GM18951 (cell line): Measurements from ENCODE around the gene ITCH.

Experiments used
- POLR2A ChIP-seq: IDR thresholded peaks from 4 replicates; pipeline ENCODE4 v1.6.1; 2011; ENCODE audit warnings: mild to moderate bottlenecking; ENCODE audit not compliant: insufficient read length, insufficient read depth; ENCODE audit errors: extremely low read depth
- in situ Hi-C: fragments of 300-500 bp; cut with MboI; formaldehyde crosslinking; loops from one replicate; pipeline ENCODE4 v1.12.0; 2022; ENCODE audit warnings: low sequenced_read_pairs, mixed read lengths, inconsistent platforms; ENCODE audit not compliant: unreplicated experiment

ITCH gene

DNA sequence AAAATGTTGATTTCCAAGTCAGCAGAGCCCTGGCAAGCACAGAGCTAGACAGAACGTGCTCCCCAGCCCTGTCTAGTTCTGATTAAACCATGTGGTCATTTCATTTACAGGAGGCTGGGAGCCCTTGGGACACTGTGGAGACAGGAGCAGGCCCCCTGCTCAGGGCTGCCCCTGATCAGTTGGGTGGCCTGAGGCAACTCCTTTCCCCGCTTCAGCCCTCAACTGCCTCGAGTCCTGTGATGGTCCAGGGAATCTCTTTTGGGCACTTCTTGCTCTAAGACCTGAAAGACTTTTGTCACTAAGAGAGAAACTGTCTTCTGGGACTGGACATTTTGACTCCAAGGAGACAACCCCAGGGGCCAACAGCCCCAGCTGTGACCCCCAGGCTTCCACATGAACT, 166.7 kb downstream of the ITCH start:
- in situ Hi-C loops = loop anchor here (10.0 kb wide), 1 partner anchor 175 kb away; the partner anchor contains the start of gene TP53INP2
- TF ChIP-seq POLR2A = no peak

DNA sequence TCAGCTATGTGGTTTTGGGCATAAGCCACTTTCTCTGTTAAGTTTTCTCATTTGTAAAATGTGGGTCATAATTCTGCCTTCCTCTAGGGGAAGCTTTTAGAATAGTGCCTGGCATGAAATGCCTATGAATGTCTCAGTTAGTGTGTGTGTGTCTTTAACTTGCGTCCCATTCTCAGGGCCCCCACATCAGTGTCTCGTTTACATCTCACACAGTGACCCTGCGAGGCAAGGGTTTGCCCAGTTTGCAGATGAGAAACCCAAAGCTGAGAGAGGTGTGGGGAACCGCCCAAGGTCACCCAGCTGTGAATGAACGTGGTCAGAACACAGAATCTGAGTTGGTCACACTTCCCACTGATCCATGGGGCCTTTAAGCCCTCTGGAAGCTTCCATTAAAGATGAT, 167.3 kb downstream of the ITCH start:
- no peak for TF ChIP-seq POLR2A
- in situ Hi-C loops = loop anchor here (10.0 kb wide), 1 partner anchor 174 kb away; the partner anchor contains the start of gene TP53INP2

DNA sequence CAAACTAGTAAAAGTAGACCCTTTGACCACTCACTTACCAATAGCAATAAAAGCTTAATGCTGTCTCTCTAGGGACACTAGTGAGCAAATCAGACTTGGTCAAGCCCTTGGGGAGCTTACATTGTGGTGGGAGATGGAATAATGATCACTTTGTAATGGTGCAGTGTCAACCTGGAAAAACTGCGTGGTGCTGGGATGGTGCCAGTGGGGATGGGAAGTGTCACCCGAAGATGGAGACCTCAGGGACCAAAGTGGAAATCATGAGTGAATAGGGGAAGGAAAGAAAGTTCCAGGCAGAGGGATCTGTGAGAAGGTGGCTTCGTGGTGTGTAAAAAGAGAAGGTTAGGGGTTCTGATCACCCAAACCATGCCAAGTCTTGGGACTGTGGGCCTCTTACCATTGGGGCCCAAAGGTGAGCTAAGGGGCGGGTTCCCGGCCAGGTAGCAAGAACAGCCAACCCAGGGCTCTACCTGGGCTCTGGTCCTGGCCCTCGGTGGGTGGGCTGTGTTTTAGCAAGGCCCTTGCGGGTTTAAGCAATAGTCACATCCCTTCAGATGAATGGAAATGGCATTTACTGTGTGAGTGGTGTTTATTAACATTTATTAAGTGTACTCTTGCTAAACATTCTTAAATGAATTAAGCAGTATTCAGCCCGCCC, 168.7 kb downstream of the ITCH start:
- no peak for TF ChIP-seq POLR2A
- in situ Hi-C loops = loop anchor here (10.0 kb wide), 1 partner anchor 173 kb away; the partner anchor contains the start of gene TP53INP2

DNA sequence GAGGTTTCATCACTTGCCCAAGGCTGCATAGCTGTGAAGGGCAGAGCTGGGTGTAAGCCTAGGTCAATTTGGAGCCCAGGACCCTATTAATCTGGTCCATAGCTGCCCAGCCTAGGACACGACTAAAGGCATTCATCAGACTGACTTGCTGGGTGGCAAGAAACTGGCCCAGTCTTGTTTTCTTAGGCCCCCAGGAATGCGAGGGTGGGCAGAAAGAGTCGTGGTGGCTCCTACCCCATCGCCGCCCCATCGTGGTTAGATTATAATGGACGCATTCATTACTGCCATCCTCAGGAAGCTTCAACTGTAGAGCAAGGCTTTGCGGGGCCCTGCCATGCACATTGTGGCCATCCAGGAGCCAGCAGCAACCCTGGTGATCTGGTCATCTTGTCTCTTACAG, 169.2 kb downstream of the ITCH start:
- no peak for TF ChIP-seq POLR2A
- in situ Hi-C loops = loop anchor here (10.0 kb wide), 1 partner anchor 172 kb away; the partner anchor contains the start of gene TP53INP2

GRCh38 chr20:34532756-34533155, 169.7 kb downstream of the ITCH start:
- in situ Hi-C loops = loop anchor here (10.0 kb wide), 1 partner anchor 172 kb away; the partner anchor contains the start of gene TP53INP2
- TF ChIP-seq POLR2A = no peak

- in situ Hi-C loops = loop anchor here (10.0 kb wide), 1 partner anchor 170 kb away; the partner anchor contains the start of gene TP53INP2
- no peak for TF ChIP-seq POLR2A
Measured at GRCh38 chr20:34534391-34535165, 171.5 kb downstream of the ITCH start.

DNA sequence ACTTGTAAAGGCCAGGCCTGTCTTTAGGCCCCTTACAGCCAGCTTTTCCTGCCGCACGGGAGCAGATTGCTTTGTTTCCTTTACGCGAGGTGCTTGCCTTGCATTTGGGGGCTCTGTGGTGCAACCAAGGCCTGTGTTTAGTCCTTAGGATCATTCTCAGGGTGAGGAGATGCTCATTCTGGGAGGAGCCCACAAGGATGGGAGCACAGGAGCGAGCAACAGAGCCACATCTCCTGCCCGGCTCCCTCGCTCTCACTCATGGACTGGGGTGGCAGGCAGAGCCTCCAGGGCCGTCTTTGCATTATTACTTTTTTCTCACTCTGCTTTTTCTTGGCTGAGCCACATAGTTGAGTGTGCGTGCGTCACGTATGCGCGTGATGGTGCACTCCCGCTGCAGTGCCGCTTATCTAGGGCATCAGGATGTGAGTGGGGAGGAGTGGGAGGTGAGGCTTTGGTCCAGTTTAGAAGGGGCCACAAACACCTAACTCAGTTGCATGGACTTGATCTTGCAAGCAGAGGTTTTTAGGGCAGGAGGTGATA, 172.3 kb downstream of the ITCH start:
- in situ Hi-C loops = loop anchor here (10.0 kb wide), 1 partner anchor 169 kb away; the partner anchor contains the start of gene TP53INP2
- TF ChIP-seq POLR2A = no peak

DNA sequence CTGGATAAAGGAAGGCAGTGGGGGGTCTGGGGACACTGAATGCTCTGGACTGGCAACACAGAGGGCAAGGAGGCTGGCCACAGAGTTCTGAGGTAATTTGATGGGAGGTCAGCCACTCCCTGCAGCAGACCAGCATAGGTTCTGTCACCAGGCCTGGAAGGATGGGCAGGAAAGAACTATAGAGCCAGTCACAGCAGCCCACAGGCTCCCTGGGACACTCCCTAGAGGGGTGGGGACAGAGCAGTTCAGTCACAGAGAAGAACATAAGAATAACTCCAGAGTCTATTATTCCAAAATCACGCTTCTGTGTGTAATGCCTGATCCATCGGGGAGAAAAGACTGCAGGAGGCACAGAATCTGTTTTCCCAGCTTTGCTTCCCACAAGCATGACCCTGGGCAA, 172.8 kb downstream of the ITCH start:
- no peak for TF ChIP-seq POLR2A
- in situ Hi-C loops = loop anchor here (10.0 kb wide), 1 partner anchor 169 kb away; the partner anchor contains the start of gene TP53INP2

DNA sequence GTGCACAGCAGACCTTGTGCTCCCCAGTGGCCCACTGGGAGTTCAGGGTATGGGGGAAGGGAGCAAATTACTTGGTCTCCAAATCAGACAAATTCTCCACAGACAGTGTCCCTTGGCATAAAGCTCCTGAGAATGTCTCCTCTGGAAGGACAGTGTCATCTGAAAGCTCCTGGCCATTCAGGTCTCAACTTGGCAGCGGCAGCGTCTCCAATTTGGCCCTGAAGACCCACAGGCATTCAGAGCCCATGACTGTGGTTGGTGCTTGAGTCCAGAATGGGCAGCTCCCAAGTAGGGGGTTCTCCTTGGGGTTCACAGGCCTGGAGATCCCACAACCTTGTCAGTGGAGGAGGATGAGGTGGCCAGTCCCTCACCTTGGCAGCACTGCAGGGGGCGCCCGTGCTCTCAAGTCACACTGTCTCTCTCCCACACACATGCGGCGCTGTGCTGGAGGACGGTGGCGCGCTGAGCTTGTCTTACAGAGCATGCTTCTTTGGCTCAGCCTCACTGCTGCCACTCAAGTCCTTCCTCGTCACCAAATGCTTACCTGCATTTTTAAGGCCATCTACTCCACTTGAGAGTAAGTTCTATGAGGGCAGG, 173.8 kb downstream of the ITCH start:
- in situ Hi-C loops = loop anchor here (10.0 kb wide), 1 partner anchor 168 kb away; the partner anchor contains the start of gene TP53INP2

DNA sequence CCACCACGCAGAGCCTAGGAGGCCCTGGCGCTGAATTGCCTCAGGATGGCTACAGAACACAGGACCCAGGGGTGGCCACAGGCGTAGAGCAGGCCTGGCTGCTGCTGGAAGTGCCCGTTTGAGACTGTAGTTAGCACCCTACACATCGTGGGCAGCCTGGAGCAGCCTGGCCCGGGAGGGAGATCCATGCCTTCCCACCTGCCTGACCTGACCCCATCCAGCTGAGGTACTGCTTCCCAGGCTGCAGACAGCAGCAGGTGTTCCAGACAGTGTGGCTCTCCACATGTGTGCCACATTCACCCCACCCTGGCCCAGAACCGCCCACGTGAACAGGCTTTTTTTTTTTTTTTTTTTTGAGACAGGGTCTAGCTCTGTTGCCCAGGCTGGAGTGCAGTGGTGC, 174.6 kb downstream of the ITCH start:
- in situ Hi-C loops = loop anchor here (10.0 kb wide), 1 partner anchor 167 kb away; the partner anchor contains the start of gene TP53INP2
- no peak for TF ChIP-seq POLR2A

More for the DNA sequence above, 173.8 kb downstream of the ITCH start:
- TF ChIP-seq POLR2A = no peak

- in situ Hi-C loops = loop anchor here (10.0 kb wide), 1 partner anchor 166 kb away; the partner anchor contains the start of gene TP53INP2
- no peak for TF ChIP-seq POLR2A
Measured at GRCh38 chr20:34538671-34539123, 175.6 kb downstream of the ITCH start.

- TF ChIP-seq POLR2A = no peak
- in situ Hi-C loops = loop anchor here (10.0 kb wide), 1 partner anchor 165 kb away; the partner anchor contains the start of gene TP53INP2
Measured at GRCh38 chr20:34539756-34540155, 176.7 kb downstream of the ITCH start.
